ENCODE results near the gene BRD4. TPM values are rescaled to one million over a fixed set of nuclear protein-coding genes. Genes with fewer than 3 reads are reported as not detected.
A peak's percentile ranks its signal among the peaks of the same experiment; 100 is the strongest.

BRD4 gene
- total and polyA plus RNA-seq, 2 experiments from 2014 or later, result 63.8 to 115 TPM

- no peak for TF ChIP-seq CTCF (conservative IDR thresholded peaks at IDR 0.05; ENCODE audit: low read depth in 2 of 2)
These were observed 37.8 kb downstream of the BRD4 start (continued) for GRCh38 chr19:15294561-15294990.

DNA sequence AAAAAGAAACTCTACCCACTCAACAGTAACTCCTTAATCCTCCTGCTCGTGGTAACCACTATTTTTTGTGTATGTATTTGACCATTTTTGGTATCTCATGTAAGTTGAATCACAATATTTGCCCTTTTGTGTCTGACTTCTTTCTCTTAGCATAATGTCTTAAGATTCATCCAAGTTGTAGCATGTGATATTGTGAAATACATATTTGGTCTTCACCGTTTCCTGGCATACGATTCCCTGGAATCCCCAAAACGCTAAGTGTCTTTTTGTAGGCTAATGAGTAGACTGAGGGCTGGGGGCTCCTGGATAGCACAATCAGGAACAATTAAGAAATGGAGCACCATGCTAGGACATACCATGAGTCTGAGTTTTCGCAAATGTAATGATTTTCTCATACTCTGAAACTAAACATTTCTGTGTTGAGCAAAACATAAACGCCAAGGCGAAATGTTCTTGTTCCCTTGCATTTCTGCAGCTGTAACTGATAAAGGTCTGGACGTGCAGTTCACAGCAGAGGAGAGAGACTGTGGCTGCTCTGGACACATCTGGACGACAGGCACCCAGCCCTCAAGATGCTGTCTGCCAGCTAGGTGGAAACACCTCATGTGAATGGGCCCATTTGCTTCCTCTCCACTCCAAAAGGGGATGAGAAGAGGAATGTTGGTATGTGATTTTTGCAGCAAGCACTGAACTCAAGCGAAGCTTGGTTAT is 38.4 kb downstream of the BRD4 start:
- H3K4me1 ChIP-seq (ENCODE audit: insufficient read depth), result peaks cover 87% of the 10 kb centered on the region
- no peak for ATAC-seq
- no peak overlapping the region for H3K4me2 ChIP-seq
- TF ChIP-seq, protein P1, sequence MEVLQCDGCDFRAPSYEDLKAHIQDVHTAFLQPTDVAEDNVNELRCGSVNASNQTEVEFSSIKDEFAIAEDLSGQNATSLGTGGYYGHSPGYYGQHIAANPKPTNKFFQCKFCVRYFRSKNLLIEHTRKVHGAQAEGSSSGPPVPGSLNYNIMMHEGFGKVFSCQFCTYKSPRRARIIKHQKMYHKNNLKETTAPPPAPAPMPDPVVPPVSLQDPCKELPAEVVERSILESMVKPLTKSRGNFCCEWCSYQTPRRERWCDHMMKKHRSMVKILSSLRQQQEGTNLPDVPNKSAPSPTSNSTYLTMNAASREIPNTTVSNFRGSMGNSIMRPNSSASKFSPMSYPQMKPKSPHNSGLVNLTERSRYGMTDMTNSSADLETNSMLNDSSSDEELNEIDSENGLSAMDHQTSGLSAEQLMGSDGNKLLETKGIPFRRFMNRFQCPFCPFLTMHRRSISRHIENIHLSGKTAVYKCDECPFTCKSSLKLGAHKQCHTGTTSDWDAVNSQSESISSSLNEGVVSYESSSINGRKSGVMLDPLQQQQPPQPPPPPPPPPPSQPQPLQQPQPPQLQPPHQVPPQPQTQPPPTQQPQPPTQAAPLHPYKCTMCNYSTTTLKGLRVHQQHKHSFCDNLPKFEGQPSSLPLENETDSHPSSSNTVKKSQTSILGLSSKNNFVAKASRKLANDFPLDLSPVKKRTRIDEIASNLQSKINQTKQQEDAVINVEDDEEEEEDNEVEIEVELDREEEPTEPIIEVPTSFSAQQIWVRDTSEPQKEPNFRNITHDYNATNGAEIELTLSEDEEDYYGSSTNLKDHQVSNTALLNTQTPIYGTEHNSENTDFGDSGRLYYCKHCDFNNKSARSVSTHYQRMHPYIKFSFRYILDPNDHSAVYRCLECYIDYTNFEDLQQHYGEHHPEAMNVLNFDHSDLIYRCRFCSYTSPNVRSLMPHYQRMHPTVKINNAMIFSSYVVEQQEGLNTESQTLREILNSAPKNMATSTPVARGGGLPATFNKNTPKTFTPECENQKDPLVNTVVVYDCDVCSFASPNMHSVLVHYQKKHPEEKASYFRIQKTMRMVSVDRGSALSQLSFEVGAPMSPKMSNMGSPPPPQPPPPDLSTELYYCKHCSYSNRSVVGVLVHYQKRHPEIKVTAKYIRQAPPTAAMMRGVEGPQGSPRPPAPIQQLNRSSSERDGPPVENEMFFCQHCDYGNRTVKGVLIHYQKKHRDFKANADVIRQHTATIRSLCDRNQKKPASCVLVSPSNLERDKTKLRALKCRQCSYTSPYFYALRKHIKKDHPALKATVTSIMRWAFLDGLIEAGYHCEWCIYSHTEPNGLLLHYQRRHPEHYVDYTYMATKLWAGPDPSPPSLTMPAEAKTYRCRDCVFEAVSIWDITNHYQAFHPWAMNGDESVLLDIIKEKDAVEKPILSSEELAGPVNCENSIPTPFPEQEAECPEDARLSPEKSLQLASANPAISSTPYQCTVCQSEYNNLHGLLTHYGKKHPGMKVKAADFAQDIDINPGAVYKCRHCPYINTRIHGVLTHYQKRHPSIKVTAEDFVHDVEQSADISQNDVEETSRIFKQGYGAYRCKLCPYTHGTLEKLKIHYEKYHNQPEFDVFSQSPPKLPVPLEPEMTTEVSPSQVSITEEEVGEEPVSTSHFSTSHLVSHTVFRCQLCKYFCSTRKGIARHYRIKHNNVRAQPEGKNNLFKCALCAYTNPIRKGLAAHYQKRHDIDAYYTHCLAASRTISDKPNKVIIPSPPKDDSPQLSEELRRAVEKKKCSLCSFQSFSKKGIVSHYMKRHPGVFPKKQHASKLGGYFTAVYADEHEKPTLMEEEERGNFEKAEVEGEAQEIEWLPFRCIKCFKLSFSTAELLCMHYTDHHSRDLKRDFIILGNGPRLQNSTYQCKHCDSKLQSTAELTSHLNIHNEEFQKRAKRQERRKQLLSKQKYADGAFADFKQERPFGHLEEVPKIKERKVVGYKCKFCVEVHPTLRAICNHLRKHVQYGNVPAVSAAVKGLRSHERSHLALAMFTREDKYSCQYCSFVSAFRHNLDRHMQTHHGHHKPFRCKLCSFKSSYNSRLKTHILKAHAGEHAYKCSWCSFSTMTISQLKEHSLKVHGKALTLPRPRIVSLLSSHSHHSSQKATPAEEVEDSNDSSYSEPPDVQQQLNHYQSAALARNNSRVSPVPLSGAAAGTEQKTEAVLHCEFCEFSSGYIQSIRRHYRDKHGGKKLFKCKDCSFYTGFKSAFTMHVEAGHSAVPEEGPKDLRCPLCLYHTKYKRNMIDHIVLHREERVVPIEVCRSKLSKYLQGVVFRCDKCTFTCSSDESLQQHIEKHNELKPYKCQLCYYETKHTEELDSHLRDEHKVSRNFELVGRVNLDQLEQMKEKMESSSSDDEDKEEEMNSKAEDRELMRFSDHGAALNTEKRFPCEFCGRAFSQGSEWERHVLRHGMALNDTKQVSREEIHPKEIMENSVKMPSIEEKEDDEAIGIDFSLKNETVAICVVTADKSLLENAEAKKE (CRISPR knock-in tag; IDR thresholded peaks at IDR 0.05), result no peak
- TF ChIP-seq CREB1 (CRISPR knock-in tag; IDR thresholded peaks at IDR 0.05; ENCODE audit: low read depth), result no peak
- TF ChIP-seq ZNF331 (CRISPR knock-in tag; IDR thresholded peaks at IDR 0.05; ENCODE audit: low read depth), result no peak
- no peak for TF ChIP-seq EZH2phosphoT487 (IDR thresholded peaks at IDR 0.05; ENCODE audit: unreplicated experiment)
- no peak for TF ChIP-seq POLR2AphosphoS5 (IDR thresholded peaks at IDR 0.05; ENCODE audit: low read depth)
- TF ChIP-seq, protein P2, sequence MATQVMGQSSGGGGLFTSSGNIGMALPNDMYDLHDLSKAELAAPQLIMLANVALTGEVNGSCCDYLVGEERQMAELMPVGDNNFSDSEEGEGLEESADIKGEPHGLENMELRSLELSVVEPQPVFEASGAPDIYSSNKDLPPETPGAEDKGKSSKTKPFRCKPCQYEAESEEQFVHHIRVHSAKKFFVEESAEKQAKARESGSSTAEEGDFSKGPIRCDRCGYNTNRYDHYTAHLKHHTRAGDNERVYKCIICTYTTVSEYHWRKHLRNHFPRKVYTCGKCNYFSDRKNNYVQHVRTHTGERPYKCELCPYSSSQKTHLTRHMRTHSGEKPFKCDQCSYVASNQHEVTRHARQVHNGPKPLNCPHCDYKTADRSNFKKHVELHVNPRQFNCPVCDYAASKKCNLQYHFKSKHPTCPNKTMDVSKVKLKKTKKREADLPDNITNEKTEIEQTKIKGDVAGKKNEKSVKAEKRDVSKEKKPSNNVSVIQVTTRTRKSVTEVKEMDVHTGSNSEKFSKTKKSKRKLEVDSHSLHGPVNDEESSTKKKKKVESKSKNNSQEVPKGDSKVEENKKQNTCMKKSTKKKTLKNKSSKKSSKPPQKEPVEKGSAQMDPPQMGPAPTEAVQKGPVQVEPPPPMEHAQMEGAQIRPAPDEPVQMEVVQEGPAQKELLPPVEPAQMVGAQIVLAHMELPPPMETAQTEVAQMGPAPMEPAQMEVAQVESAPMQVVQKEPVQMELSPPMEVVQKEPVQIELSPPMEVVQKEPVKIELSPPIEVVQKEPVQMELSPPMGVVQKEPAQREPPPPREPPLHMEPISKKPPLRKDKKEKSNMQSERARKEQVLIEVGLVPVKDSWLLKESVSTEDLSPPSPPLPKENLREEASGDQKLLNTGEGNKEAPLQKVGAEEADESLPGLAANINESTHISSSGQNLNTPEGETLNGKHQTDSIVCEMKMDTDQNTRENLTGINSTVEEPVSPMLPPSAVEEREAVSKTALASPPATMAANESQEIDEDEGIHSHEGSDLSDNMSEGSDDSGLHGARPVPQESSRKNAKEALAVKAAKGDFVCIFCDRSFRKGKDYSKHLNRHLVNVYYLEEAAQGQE (IDR thresholded peaks at IDR 0.05; ENCODE audit: unreplicated experiment), result no peak
- no peak for TF ChIP-seq ETS1 (IDR thresholded peaks at IDR 0.05)
- no peak for TF ChIP-seq NANOG (IDR thresholded peaks at IDR 0.05; ENCODE audit: borderline replicate concordance)
- no peak for TF ChIP-seq STAT1 (IDR thresholded peaks at IDR 0.05; ENCODE audit: unreplicated experiment)
- no peak for TF ChIP-seq ZNF114 (CRISPR knock-in tag; IDR thresholded peaks at IDR 0.05)
- TF ChIP-seq EZH2 (IDR thresholded peaks at IDR 0.05; ENCODE audit: low read depth, unreplicated experiment), result no peak

More for the DNA sequence above, 38.4 kb downstream of the BRD4 start:
- no peaks in the 10 kb centered on the region for H3K9me3 Mint-ChIP-seq
- no peak overlapping the region for H3K4me3 ChIP-seq
- no peak overlapping the region for H3K4me3 Mint-ChIP-seq
- no peaks in the 10 kb centered on the region for H3K36me3 ChIP-seq (ENCODE audit: insufficient read depth)
- H3K9me2 ChIP-seq (ENCODE audit: insufficient read depth), result no peaks in the 10 kb centered on the region
- H3F3A ChIP-seq (replicated peaks; ENCODE audit: low read depth), result peaks cover 4% of the 10 kb centered on the region
- no peaks in the 10 kb centered on the region for H3K27me3 ChIP-seq (ENCODE audit: insufficient read depth)
- H3K79me2 ChIP-seq (replicated peaks; ENCODE audit: insufficient read depth), result peaks cover 100% of the 10 kb centered on the region
- peaks cover 94% of the 10 kb centered on the region for H4K20me1 ChIP-seq (replicated peaks; ENCODE audit: insufficient read depth)
- peaks cover 23% of the 10 kb centered on the region for H3K36me3 Mint-ChIP-seq (ENCODE audit: low read depth)
- no peak overlapping the region for H2AFZ ChIP-seq
- peak overlapping the region; percentile 63; the same call in 1 of the 2 replicates for H3K27ac ChIP-seq (ENCODE audit: low read depth)
- peak overlapping the region; percentile 9; the same call in 1 of the 2 replicates for H3K27ac Mint-ChIP-seq
- H3K27me3 Mint-ChIP-seq (ENCODE audit: insufficient read depth, low read depth, poor library complexity), result peaks cover 10% of the 10 kb centered on the region
- DNase-seq (ENCODE audit: low spot score), result peak; percentile 53
- peaks cover 89% of the 10 kb centered on the region for H3K4me1 Mint-ChIP-seq
